Right cardiac atrium (tissue), 5 donors: ENCODE data around the gene GPR25. TPM values are rescaled to one million over a fixed set of nuclear protein-coding genes. Genes with fewer than 3 reads are reported as not detected.

Source experiments
- ATAC-seq, 2 donors: fragments of 200-7000 bp; cut with Tn5 transposase; one replicate each; pipeline versions ENCODE4 v1.8.0 to v1.9.1; 2020; ENCODE audit warnings: moderate library complexity in 2 of 2, mild to moderate bottlenecking in 1 of 2
- DNase-seq, 3 donors: peaks; one replicate each; pipeline ENCODE4 v3.0.0-alpha.2; 2020
- H3K27ac ChIP-seq: one replicate; pipeline ENCODE4 v1.5.1; 2013; ENCODE audit warnings: mild to moderate bottlenecking, low read length, control low read depth, moderate library complexity
- H3K27me3 ChIP-seq: one replicate; pipeline ENCODE4 v1.6.1; 2013; ENCODE audit not compliant: control insufficient read depth, insufficient read depth
- H3K4me1 ChIP-seq: one replicate; pipeline ENCODE4 v1.6.1; 2013; ENCODE audit warnings: low read length; ENCODE audit not compliant: control insufficient read depth, insufficient read depth
- H3K4me3 ChIP-seq: one replicate; pipeline ENCODE4 v1.5.1; 2013; ENCODE audit warnings: low read length, control low read depth
- H3K9me3 ChIP-seq: one replicate; pipeline ENCODE4 v1.6.1; 2013; ENCODE audit warnings: low read length; ENCODE audit not compliant: control insufficient read depth
- WGBS: extraction: QIAGEN DNeasy Blood & Tissue Kit; methylation state at CpG from one replicate; pipeline ENCODE4 v1.1.7; 2013; 5-methylcytosine and 5-hydroxymethylcytosine counted together
- intact Hi-C, 4 donors: fragments of 100-400 bp; cut with DNase I; formaldehyde crosslinking; loops; one replicate each; pipeline versions ENCODE4 v1.11.0 to v1.14.0; 2022 to 2023
- polyA plus RNA-seq: library from polyadenylated mRNA; stranded (reverse); fragments of 200-250 nt; gene quantifications from one replicate; pipeline ENCODE4 v1.2.3, GENCODE V29; 2013
- total RNA-seq, 4 donors: library from RNA; stranded (reverse); fragmentation: NEBNext Ultra II Directional; extraction: Animal tissue kit (Norgen Biotek cat#: 25700); gene quantifications; one replicate each; pipeline ENCODE4 v1.2.1, GENCODE V29; 2021
- donor health status: healthy with polysubstance abuse.
- donor health status: DM: no; HTN: yes; CAD: no.
- donor health status: DM: no; HTN: no; CAD: no.
- donor health status: DM: no; HTN: yes; CAD: no; lungs with severe emphysema.
- donor health status: DM: yes; HTN: yes; CAD: no.

The GPR25 gene
- total and polyA plus RNA-seq, 5 donors: not detected

- no peak overlapping the region for H3K27ac ChIP-seq
- no peaks in the 10 kb centered on the region for H3K27me3 ChIP-seq
- H3K9me3 ChIP-seq: no peaks in the 10 kb centered on the region
- ATAC-seq (peak; percentile 27 to 46), DNase-seq (peak in 1 of 3 donors; percentile 40)
- no peak overlapping the region for H3K4me3 ChIP-seq
- intact Hi-C loops: no loop called here
- WGBS: 17% methylated on average over 66 of the region's 66 CpGs
- peaks cover 5% of the 10 kb centered on the region for H3K4me1 ChIP-seq
Measured at GRCh38 chr1:200873671-200874397, 1.1 kb downstream of the GPR25 start.

- no peaks in the 10 kb centered on the region for H3K27me3 ChIP-seq
- 84% methylated on average over 6 of the region's 6 CpGs for WGBS
- H3K4me1 ChIP-seq: peaks cover 5% of the 10 kb centered on the region
- H3K4me3 ChIP-seq: no peak overlapping the region
- ATAC-seq: no peak
- intact Hi-C loops: no loop called here
- no peak overlapping the region for H3K27ac ChIP-seq
- no peak for DNase-seq
- H3K9me3 ChIP-seq: no peaks in the 10 kb centered on the region
Measured at GRCh38 chr1:200874694-200875093, 1.9 kb downstream of the GPR25 start.

DNA sequence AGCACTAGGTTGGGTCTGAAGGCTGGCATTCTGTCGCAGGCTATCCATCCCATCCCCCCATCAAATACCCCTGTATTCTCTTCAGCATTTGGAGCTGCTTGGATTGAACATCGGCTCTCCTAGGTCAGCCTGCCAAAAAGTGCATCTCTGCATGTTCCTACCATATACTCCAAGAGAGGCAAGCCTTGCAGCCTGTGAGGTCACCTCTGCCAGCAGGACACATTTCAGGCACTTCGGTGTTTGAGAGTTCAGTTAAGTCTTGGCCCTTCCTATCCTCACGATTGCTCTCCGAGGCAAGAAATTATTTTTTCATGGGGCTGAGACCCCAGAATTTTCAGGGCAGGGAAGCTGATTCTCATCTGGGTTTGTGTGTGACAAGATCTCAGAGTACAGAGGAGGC lies 2.6 kb downstream of the GPR25 start:
- ATAC-seq (no peak), DNase-seq (no peak)
- Histone ChIP-seq H3K4me3 (no peak overlapping the region), H3K4me1 (peaks cover 5% of the 10 kb centered on the region), H3K27me3 (no peaks in the 10 kb centered on the region), H3K27ac (no peak overlapping the region), H3K9me3 (no peaks in the 10 kb centered on the region)
- intact Hi-C loops: no loop called here
- WGBS: 87% methylated on average over 5 of the region's 5 CpGs

GRCh38 chr1:200877010-200877409 lies 4.2 kb downstream of the GPR25 start:
- 79% methylated on average over 3 of the region's 3 CpGs for WGBS
- Histone ChIP-seq H3K4me1 (peaks cover 5% of the 10 kb centered on the region), H3K27me3 (no peaks in the 10 kb centered on the region), H3K27ac (no peak overlapping the region), H3K9me3 (no peaks in the 10 kb centered on the region), H3K4me3 (no peak overlapping the region)
- intact Hi-C loops: no loop called here
- no peak for ATAC-seq
- no peak for DNase-seq

DNA sequence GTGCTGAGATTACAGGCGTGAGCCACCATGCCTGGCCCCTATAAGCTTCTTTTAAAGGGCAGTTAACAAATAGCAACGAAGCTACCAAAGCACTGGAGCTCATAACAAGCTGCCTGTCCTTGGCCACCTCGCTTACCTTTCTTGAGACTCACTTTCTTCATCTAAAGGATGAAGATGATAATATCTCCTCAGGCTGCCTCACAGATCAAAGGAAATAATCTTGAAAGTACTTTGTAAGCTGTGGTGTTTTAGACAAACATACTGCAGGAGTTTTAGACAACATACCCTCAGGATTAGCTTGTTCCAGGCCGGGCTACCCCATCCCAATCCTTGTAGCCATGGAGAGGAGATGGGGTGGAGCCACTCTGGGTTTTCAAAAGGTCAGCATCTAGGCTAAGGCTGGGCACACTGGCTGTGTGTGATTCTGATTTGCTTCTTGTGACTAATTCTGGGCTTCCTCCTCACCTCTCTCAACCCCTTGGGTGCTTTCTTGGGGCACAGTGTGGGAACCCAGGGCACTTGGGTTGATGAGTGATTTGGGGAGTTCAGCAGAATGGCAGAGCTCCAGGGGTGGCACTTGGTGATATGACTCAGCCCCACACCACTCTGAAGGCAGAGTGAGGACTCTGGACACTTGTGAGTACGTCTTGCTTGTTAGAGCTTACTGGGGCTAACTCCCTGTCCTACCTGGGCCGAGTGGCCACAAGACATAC lies 5.2 kb downstream of the GPR25 start:
- no peak overlapping the region for H3K4me3 ChIP-seq
- WGBS: 84% methylated on average over 6 of the region's 6 CpGs

DNA sequence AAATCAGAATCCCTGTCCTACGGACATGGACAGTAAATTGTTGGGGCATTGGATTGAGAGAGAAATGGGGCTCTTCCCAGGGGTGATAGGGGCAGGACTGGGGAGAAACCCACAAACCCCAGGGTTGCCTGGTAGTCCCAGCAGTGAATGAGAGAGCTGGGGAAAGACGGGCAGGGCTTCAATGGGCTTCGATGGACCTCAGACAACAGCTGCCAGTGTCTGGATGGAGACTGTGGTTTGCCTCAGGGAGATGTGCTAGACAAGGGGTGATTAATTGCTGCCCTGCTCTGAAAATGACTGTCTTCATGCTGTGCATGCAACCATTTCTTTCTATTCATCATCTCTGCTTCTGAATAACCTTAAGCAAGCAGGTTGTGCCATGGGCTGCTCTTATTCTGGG lies 7.4 kb downstream of the GPR25 start:
- intact Hi-C loops: no loop called here
- ATAC-seq: no peak
- WGBS: 48% methylated on average over 3 of the region's 3 CpGs

More for the DNA sequence above, 5.2 kb downstream of the GPR25 start:
- H3K27ac ChIP-seq: no peak overlapping the region
- H3K27me3 ChIP-seq: no peaks in the 10 kb centered on the region
- no peaks in the 10 kb centered on the region for H3K9me3 ChIP-seq
- ATAC-seq (no peak), DNase-seq (no peak)
- intact Hi-C loops: no loop called here
- H3K4me1 ChIP-seq: peaks cover 3% of the 10 kb centered on the region

DNA sequence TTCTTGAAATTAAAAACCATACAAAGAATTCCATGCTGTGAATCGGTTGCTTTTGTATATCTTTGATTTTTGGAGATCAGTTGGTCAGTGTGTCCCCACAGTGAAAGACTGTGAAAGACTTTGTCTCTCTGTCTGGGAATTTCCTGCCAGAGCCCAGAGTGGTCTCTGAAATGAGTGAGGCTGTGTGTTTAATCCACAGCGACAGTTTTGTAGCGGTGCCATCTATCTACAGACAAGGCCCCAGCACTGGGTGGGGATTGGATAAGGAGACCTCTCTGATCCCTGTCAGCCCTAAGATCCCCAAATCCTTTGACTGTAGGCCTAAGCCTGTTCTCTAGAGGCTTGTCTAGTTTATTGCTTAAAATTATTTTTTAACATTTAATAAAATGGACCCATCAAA lies 10.3 kb downstream of the GPR25 start:
- intact Hi-C loops: no loop called here
- H3K27me3 ChIP-seq: no peaks in the 10 kb centered on the region
- H3K4me1 ChIP-seq: no peaks in the 10 kb centered on the region
- no peaks in the 10 kb centered on the region for H3K9me3 ChIP-seq
- DNase-seq (no peak), ATAC-seq (no peak)
- H3K4me3 ChIP-seq: no peak overlapping the region
- WGBS: 82% methylated on average over 3 of the region's 3 CpGs
- no peak overlapping the region for H3K27ac ChIP-seq

More for the DNA sequence above, 7.4 kb downstream of the GPR25 start:
- Histone ChIP-seq H3K27ac (no peak overlapping the region), H3K4me1 (no peaks in the 10 kb centered on the region), H3K4me3 (no peak overlapping the region), H3K9me3 (no peaks in the 10 kb centered on the region), H3K27me3 (no peaks in the 10 kb centered on the region)
- no peak for DNase-seq

- no peaks in the 10 kb centered on the region for H3K27me3 ChIP-seq
- H3K4me3 ChIP-seq: no peak overlapping the region
- no peak for DNase-seq
- no peak for ATAC-seq
- WGBS: 94% methylated on average over 6 of the region's 6 CpGs
- no peaks in the 10 kb centered on the region for H3K4me1 ChIP-seq
- intact Hi-C loops: no loop called here
- no peak overlapping the region for H3K27ac ChIP-seq
- no peaks in the 10 kb centered on the region for H3K9me3 ChIP-seq
Measured at GRCh38 chr1:200885623-200886402, 13.0 kb downstream of the GPR25 start.

GRCh38 chr1:200886594-200886993 lies 13.8 kb downstream of the GPR25 start:
- WGBS: 92% methylated on average over 2 of the region's 2 CpGs
- DNase-seq (no peak), ATAC-seq (no peak)
- H3K4me3 ChIP-seq: no peak overlapping the region
- H3K27me3 ChIP-seq: no peaks in the 10 kb centered on the region
- H3K27ac ChIP-seq: no peak overlapping the region
- intact Hi-C loops: no loop called here
- H3K4me1 ChIP-seq: no peaks in the 10 kb centered on the region
- H3K9me3 ChIP-seq: no peaks in the 10 kb centered on the region

- DNase-seq: no peak
Measured at GRCh38 chr1:200887036-200887435, 14.3 kb downstream of the GPR25 start.

DNA sequence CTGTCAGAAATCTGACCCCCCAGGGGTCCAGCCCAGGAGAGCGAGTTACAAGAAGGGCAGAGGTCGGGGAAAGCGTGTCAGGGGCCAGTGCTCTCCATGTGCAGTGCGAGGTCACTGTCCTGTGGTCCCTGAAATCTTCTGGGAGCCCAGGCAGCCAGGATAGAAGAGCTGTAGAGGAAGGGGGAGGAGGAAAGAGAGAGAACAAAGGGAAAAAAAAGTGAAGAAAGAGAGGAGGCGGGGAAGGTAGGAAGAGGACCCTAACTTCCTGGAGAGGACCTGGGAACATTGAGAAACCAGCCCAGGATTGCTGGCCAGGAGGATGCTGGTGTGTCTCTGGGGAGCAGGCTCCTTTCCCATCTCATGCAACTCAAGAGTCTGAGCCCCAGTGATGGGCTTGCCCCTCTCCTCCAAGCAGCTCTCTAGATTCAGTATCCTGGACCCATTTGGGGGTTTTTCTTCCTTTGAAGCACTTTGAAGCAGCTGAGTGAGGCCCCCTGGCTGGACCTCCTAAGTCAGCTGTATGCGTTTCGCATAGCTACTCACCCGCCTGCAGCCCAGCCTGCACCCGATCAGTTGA lies 15.1 kb downstream of the GPR25 start:
- H3K27me3 ChIP-seq: no peaks in the 10 kb centered on the region
- H3K4me3 ChIP-seq: no peak overlapping the region
- WGBS: 80% methylated on average over 9 of the region's 9 CpGs

More at GRCh38 chr1:200887036-200887435, 14.3 kb downstream of the GPR25 start:
- Histone ChIP-seq H3K4me3 (no peak overlapping the region), H3K9me3 (no peaks in the 10 kb centered on the region), H3K27ac (no peak overlapping the region), H3K4me1 (no peaks in the 10 kb centered on the region), H3K27me3 (no peaks in the 10 kb centered on the region)
- WGBS: 54% methylated on average over 11 of the region's 11 CpGs
- intact Hi-C loops: no loop called here
- no peak for ATAC-seq

More for the DNA sequence above, 15.1 kb downstream of the GPR25 start:
- DNase-seq: no peak
- Histone ChIP-seq H3K9me3 (no peaks in the 10 kb centered on the region), H3K4me1 (no peaks in the 10 kb centered on the region), H3K27ac (no peak overlapping the region)
- ATAC-seq: no peak
- intact Hi-C loops: no loop called here
